ENCODE results near the gene EXT2. TPM values are rescaled to one million over a fixed set of nuclear protein-coding genes. Genes with fewer than 3 reads are reported as not detected.

Gene EXT2
- total and polyA plus RNA-seq, 2 of the 13 experiments (the other 11 are each of a cell fraction or from before 2014, with no cell fraction given), result 61.5 to 68.7 TPM

DNA sequence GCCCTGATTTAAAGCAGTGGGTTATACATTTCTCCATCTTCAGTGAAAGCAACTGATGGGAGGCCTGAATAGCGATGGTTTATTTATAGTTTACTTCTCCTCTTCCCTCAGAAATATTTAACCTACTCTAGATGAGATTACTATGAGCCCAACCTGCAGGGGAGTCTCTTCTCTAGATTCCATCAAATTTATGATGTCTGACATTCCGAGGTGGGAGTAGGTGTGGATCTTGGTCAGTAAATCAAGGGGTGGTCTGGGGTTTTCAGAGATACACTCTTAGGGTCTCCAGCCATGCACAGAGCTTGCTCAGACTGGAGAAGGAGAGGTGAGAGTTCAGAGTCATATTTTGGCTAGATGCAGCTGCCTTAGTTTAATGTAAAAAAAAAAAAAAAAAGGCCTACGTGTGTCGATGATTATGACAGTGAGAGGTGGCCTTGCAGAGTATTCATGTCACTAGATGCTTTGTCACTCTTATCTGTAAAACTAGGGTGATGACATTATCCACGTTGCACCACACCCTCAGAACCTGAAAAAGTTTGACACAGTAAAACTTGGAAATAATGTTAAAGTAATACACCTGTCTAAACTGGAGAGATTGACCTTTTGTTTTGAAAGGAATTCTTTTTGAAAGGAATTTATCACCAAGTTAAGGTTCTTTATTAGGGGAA lies 81.2 kb downstream of the EXT2 start (continued):
- TF ChIP-seq, protein P1, sequence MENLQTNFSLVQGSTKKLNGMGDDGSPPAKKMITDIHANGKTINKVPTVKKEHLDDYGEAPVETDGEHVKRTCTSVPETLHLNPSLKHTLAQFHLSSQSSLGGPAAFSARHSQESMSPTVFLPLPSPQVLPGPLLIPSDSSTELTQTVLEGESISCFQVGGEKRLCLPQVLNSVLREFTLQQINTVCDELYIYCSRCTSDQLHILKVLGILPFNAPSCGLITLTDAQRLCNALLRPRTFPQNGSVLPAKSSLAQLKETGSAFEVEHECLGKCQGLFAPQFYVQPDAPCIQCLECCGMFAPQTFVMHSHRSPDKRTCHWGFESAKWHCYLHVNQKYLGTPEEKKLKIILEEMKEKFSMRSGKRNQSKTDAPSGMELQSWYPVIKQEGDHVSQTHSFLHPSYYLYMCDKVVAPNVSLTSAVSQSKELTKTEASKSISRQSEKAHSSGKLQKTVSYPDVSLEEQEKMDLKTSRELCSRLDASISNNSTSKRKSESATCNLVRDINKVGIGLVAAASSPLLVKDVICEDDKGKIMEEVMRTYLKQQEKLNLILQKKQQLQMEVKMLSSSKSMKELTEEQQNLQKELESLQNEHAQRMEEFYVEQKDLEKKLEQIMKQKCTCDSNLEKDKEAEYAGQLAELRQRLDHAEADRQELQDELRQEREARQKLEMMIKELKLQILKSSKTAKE (CRISPR knock-in tag; IDR thresholded peaks at IDR 0.05; ENCODE audit: borderline replicate concordance), result no peak
- TF ChIP-seq, protein P2, sequence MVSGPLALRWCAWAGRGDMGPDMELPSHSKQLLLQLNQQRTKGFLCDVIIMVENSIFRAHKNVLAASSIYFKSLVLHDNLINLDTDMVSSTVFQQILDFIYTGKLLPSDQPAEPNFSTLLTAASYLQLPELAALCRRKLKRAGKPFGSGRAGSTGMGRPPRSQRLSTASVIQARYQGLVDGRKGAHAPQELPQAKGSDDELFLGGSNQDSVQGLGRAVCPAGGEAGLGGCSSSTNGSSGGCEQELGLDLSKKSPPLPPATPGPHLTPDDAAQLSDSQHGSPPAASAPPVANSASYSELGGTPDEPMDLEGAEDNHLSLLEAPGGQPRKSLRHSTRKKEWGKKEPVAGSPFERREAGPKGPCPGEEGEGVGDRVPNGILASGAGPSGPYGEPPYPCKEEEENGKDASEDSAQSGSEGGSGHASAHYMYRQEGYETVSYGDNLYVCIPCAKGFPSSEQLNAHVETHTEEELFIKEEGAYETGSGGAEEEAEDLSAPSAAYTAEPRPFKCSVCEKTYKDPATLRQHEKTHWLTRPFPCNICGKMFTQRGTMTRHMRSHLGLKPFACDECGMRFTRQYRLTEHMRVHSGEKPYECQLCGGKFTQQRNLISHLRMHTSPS (CRISPR knock-in tag; IDR thresholded peaks at IDR 0.05; ENCODE audit: low read depth), result no peak
- TF ChIP-seq RAD21 (CRISPR knock-in tag; IDR thresholded peaks at IDR 0.05) (no peak), ZNF761 (CRISPR knock-in tag; conservative IDR thresholded peaks at IDR 0.05) (no peak), ZNF7 (CRISPR knock-in tag; IDR thresholded peaks at IDR 0.05) (no peak), THYN1 (CRISPR knock-in tag; IDR thresholded peaks at IDR 0.05; ENCODE audit: borderline replicate concordance, low read depth) (no peak), KLF11 (CRISPR knock-in tag; IDR thresholded peaks at IDR 0.05) (no peak), ZBTB38 (CRISPR knock-in tag; IDR thresholded peaks at IDR 0.05) (no peak), ZNF501 (CRISPR knock-in tag; IDR thresholded peaks at IDR 0.05) (no peak), TARDBP (CRISPR knock-in tag; IDR thresholded peaks at IDR 0.05) (no peak)
- TF ChIP-seq, protein P3, sequence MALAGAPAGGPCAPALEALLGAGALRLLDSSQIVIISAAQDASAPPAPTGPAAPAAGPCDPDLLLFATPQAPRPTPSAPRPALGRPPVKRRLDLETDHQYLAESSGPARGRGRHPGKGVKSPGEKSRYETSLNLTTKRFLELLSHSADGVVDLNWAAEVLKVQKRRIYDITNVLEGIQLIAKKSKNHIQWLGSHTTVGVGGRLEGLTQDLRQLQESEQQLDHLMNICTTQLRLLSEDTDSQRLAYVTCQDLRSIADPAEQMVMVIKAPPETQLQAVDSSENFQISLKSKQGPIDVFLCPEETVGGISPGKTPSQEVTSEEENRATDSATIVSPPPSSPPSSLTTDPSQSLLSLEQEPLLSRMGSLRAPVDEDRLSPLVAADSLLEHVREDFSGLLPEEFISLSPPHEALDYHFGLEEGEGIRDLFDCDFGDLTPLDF (CRISPR knock-in tag; IDR thresholded peaks at IDR 0.05), result no peak
- TF ChIP-seq, protein P4, sequence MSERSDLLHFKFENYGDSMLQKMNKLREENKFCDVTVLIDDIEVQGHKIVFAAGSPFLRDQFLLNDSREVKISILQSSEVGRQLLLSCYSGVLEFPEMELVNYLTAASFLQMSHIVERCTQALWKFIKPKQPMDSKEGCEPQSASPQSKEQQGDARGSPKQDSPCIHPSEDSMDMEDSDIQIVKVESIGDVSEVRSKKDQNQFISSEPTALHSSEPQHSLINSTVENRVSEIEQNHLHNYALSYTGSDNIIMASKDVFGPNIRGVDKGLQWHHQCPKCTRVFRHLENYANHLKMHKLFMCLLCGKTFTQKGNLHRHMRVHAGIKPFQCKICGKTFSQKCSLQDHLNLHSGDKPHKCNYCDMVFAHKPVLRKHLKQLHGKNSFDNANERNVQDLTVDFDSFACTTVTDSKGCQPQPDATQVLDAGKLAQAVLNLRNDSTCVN (CRISPR knock-in tag; IDR thresholded peaks at IDR 0.05; ENCODE audit: borderline replicate concordance), result no peak
